GM18502 (cell line): Measurements from ENCODE around the gene FOXD4L3.
"Not testable (repeated sequence)": the region's sequence is repeated elsewhere in the genome, so short reads cannot be mapped to it uniquely, and the experiment has no call there.

Experiments used
- ATAC-seq: cut with Tn5 transposase; IDR thresholded peaks from one replicate; pipeline ENCODE4 v1.9.1; 2021; ENCODE audit warnings: mild to moderate bottlenecking; ENCODE audit not compliant: unreplicated experiment, poor library complexity

FOXD4L3 gene

GRCh38 chr9:68343242-68343641, 40.6 kb downstream of the FOXD4L3 start:
- not testable (repeated sequence) for ATAC-seq

GRCh38 chr9:68343992-68344391, 41.3 kb downstream of the FOXD4L3 start:
- ATAC-seq = not testable (repeated sequence)

- ATAC-seq = not testable (repeated sequence)
Measured at GRCh38 chr9:68351689-68352088, 49.0 kb downstream of the FOXD4L3 start.
